PC-9 (cell line): ENCODE measurements around the gene SLX4IP. TPM values are rescaled to one million over a fixed set of nuclear protein-coding genes. Genes with fewer than 3 reads are reported as not detected.

Experiments
- BruUV-seq: library from RNA; stranded (reverse); fragments of 400-500 nt; replicated peaks from 2 replicates; lab custom pipeline; 2021; lab: Mats Ljungman, UMichigan
- CTCF ChIA-PET: fragments of 300-600 bp; sonication (Branson Sonifier 250); formaldehyde crosslinking; loops from one replicate; lab custom pipeline; 2022; ENCODE audit warnings: antibody characterized with exemption; lab: Charles Lee
- POLR2A ChIA-PET: fragments of 300-600 bp; sonication (Branson Sonifier 250); formaldehyde crosslinking; loops from one replicate; lab custom pipeline; 2022; ENCODE audit warnings: antibody characterized with exemption; ENCODE audit not compliant: unreplicated experiment; lab: Charles Lee
- DNase-seq, 2 experiments: peaks; one replicate each; pipeline versions ENCODE4 v3.0.0 to v3.0.0-alpha.2; 2015 to 2022; ENCODE audit warnings: mixed read lengths in 1 of 2
- H2AFZ ChIP-seq: fragments of 200-600 bp; sonication (generic); 2 replicates; pipeline ENCODE4 v1.8.1; 2017; ENCODE audit warnings: antibody characterized with exemption
- H3F3A ChIP-seq: fragments of 200-600 bp; sonication (generic); 2 replicates; pipeline ENCODE4 v1.8.1; 2017; ENCODE audit warnings: antibody characterized with exemption, mild to moderate bottlenecking, low read depth; ENCODE audit not compliant: insufficient read depth
- H3K27ac ChIP-seq: fragments of 200-600 bp; sonication (generic); 2 replicates; pipeline ENCODE4 v1.6.1; 2016; ENCODE audit warnings: mixed run types
- H3K27me3 ChIP-seq: fragments of 200-600 bp; sonication (generic); 2 replicates; pipeline ENCODE4 v1.6.1; 2016; ENCODE audit warnings: low read depth, mixed run types; ENCODE audit not compliant: insufficient read depth
- H3K36me3 ChIP-seq: fragments of 200-600 bp; sonication (generic); 2 replicates; pipeline ENCODE4 v1.6.1; 2016; ENCODE audit warnings: low read depth, mixed run types
- H3K4me1 ChIP-seq: fragments of 200-600 bp; sonication (generic); replicated peaks from 2 replicates; pipeline ENCODE4 v1.6.1; 2016; ENCODE audit warnings: mixed run types; ENCODE audit not compliant: insufficient read depth
- H3K4me2 ChIP-seq: fragments of 200-600 bp; sonication (generic); 2 replicates; pipeline ENCODE4 v1.6.1; 2017; ENCODE audit warnings: mixed run types
- H3K4me3 ChIP-seq: fragments of 200-600 bp; sonication (generic); 2 replicates; pipeline ENCODE4 v1.6.1; 2016; ENCODE audit warnings: mixed run types
- H3K79me2 ChIP-seq: fragments of 200-600 bp; sonication (generic); 2 replicates; pipeline ENCODE4 v1.6.1; 2017; ENCODE audit warnings: low read depth, mixed run types
- H3K9me2 ChIP-seq: fragments of 200-600 bp; sonication (generic); 2 replicates; pipeline ENCODE4 v1.8.1; 2017; ENCODE audit warnings: mild to moderate bottlenecking; ENCODE audit not compliant: insufficient read depth
- H3K9me3 ChIP-seq: fragments of 200-600 bp; sonication (generic); 2 replicates; pipeline ENCODE4 v1.8.1; 2016; ENCODE audit warnings: low read depth; ENCODE audit not compliant: insufficient read depth
- H4K20me1 ChIP-seq: fragments of 200-600 bp; sonication (generic); 2 replicates; pipeline ENCODE4 v1.8.1; 2017; ENCODE audit not compliant: insufficient read depth
- CTCF ChIP-seq: fragments of 200-600 bp; sonication (generic); conservative IDR thresholded peaks from 2 replicates; pipeline ENCODE4 v1.6.1; 2017; ENCODE audit warnings: mixed run types, antibody characterized with exemption, mild to moderate bottlenecking, moderate library complexity
- EZH2 ChIP-seq: fragments of 200-600 bp; sonication (generic); IDR thresholded peaks from 2 replicates; pipeline ENCODE4 v1.8.0; 2017; ENCODE audit warnings: antibody characterized with exemption, low read depth
- intact Hi-C: fragments of 100-400 bp; cut with micrococcal nuclease; formaldehyde crosslinking; loops from one replicate; pipeline ENCODE4 v1.10.0; 2022; ENCODE audit not compliant: unreplicated experiment
- total RNA-seq: library from RNA; stranded (reverse); gene quantifications from 2 replicates; pipeline ENCODE4 v1.2.3, GENCODE V29; 2021

Gene SLX4IP
- total RNA-seq, 1 experiment from 2014 or later, result 13.4 TPM

GRCh38 chr20:10641467-10641866 lies 206.4 kb downstream of the SLX4IP start:
- intact Hi-C loops, result no loop called here
- no peak overlapping the region for H3K4me3 ChIP-seq
- POLR2A ChIA-PET, result interaction anchor here (0.6 kb wide), 1 partner anchor 57 kb away, joined by 13 read pairs; no protein-coding TSS in a partner anchor
- no peak for TF ChIP-seq CTCF
- no peak for TF ChIP-seq EZH2
- no peaks in the 10 kb centered on the region for H3K79me2 ChIP-seq
- H3K36me3 ChIP-seq, result peaks cover 27% of the 10 kb centered on the region; the same call in 1 of the 2 replicates
- no peaks in the 10 kb centered on the region for H3K9me3 ChIP-seq
- H4K20me1 ChIP-seq, result no peaks in the 10 kb centered on the region
- no peak for DNase-seq
- BruUV-seq, result no TSS peak
- no peaks in the 10 kb centered on the region for H3K9me2 ChIP-seq
- H2AFZ ChIP-seq, result no peak overlapping the region
- no peak overlapping the region for H3K27ac ChIP-seq
- H3F3A ChIP-seq, result no peaks in the 10 kb centered on the region; the same call in none of the 2 replicates
- no peaks in the 10 kb centered on the region for H3K27me3 ChIP-seq
- CTCF ChIA-PET, result no interaction called here
- H3K4me1 ChIP-seq, result no peaks in the 10 kb centered on the region
- H3K4me2 ChIP-seq, result no peak overlapping the region

DNA sequence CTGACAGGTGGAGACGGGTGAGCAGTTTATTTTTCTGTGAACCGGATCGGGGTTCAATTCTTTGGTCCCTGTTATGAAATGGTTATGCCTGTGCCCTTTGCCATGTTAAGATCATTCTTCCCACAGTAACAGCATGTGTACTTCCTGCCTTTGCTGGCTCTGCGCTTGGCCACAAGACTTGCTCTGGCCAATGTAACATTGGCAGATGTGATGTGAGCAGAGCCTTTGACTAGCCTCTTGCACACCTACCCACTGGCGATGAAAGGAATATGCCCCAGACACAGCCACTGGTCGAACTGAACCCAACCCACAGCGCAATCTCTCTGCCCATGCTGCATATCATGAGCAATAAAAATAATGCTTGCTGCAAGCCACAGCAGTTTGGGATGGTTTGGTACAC lies 206.8 kb downstream of the SLX4IP start:
- TF ChIP-seq CTCF (no peak), EZH2 (no peak)
- CTCF ChIA-PET, result interaction anchor here (0.6 kb wide), 1 partner anchor 89 kb away, joined by 4 read pairs; no protein-coding TSS in a partner anchor
- Histone ChIP-seq H3K27ac (no peak overlapping the region), H3K27me3 (no peaks in the 10 kb centered on the region), H3F3A (no peaks in the 10 kb centered on the region; the same call in none of the 2 replicates), H3K9me2 (no peaks in the 10 kb centered on the region), H3K79me2 (no peaks in the 10 kb centered on the region), H3K4me1 (no peaks in the 10 kb centered on the region), H4K20me1 (no peaks in the 10 kb centered on the region), H2AFZ (no peak overlapping the region), H3K36me3 (peaks cover 29% of the 10 kb centered on the region; the same call in 1 of the 2 replicates), H3K4me3 (no peak overlapping the region), H3K9me3 (no peaks in the 10 kb centered on the region), H3K4me2 (no peak overlapping the region)
- POLR2A ChIA-PET, result no interaction called here
- BruUV-seq, result no TSS peak
- intact Hi-C loops, result no loop called here
- DNase-seq, result no peak

DNA sequence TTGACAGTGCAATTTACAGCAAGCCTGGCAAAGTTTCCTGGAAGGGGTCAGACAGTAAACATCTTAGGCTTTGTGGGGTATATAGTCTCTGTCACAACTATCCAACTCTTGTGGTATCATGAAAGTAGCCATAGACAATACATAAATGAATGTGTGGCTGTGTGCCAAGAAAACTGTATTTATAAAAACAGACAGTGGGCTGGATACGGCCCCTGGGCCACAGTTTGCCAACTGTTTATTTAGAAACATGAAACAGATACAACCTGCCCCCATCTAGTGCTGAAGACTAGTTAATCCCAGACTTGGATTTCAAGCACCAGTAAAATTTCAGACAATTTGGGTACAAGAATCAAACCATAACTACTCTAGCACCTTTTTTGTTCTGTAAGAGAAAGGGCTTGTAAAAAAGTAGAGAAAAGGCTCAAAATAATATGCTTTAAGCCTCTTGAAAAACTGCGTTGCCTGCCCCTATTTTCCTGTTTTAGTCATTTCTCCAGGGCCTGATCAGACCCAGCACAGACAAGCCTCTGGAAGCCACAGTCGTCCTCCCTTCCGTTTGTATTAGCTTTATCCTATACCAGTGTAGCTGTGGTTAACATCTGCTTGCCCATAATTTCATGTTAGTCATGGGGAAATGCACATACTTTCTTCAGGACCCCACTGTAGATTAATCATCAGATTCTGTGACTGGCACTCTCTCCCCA lies 207.9 kb downstream of the SLX4IP start:
- no peaks in the 10 kb centered on the region for H3K9me2 ChIP-seq
- ChIA-PET POLR2A (interaction anchor here (0.6 kb wide), 1 partner anchor 327 kb away, joined by 7 read pairs; no protein-coding TSS in a partner anchor), CTCF (no interaction called here)
- H3K4me2 ChIP-seq, result no peak overlapping the region
- H3K79me2 ChIP-seq, result no peaks in the 10 kb centered on the region
- no TSS peak for BruUV-seq
- peaks cover 39% of the 10 kb centered on the region; the same call in 1 of the 2 replicates for H3K36me3 ChIP-seq
- no peak overlapping the region for H3K27ac ChIP-seq
- DNase-seq, result no peak
- TF ChIP-seq EZH2, result no peak
- no peak for TF ChIP-seq CTCF
- no peak overlapping the region for H2AFZ ChIP-seq
- H3K4me3 ChIP-seq, result no peak overlapping the region
- H4K20me1 ChIP-seq, result no peaks in the 10 kb centered on the region
- no peaks in the 10 kb centered on the region for H3K9me3 ChIP-seq
- H3F3A ChIP-seq, result no peaks in the 10 kb centered on the region; the same call in 1 of the 2 replicates
- intact Hi-C loops, result no loop called here
- no peaks in the 10 kb centered on the region for H3K27me3 ChIP-seq
- H3K4me1 ChIP-seq, result no peaks in the 10 kb centered on the region
